Stomach (tissue), 9 donors: Measurements from ENCODE around the gene IFT172. TPM values are rescaled to one million over a fixed set of nuclear protein-coding genes. Genes with fewer than 3 reads are reported as not detected.
A peak's percentile ranks its signal among the peaks of the same experiment; 100 is the strongest.

Experiments
- DNase-seq, 2 donors: peaks; one replicate each; pipeline versions ENCODE4 v3.0.0 to v3.0.0-alpha.2; 2013 to 2019
- H3K27ac ChIP-seq, 5 donors: fragments of 200-600 bp in 4 of 5; sonication (generic) in 4 of 5; one replicate each; pipeline ENCODE4 v1.5.1; 2013 to 2019; ENCODE audit warnings: mild to moderate bottlenecking in 1 of 5, moderate library complexity in 1 of 5
- H3K27me3 ChIP-seq, 3 donors: fragments of 200-600 bp; sonication (generic); one replicate each; pipeline ENCODE4 v1.5.1; 2017 to 2019; ENCODE audit warnings: mixed run types in 1 of 3
- H3K36me3 ChIP-seq, 4 donors: fragments of 200-600 bp; sonication (generic); 1 replicate in 3 of 4; 2 replicates in 1 of 4; pipeline ENCODE4 v1.5.1; 2016 to 2019
- H3K4me1 ChIP-seq, 4 donors: fragments of 200-600 bp; sonication (generic); one replicate each; pipeline ENCODE4 v1.5.1; 2016 to 2019
- H3K4me3 ChIP-seq, 4 donors: fragments of 200-600 bp; sonication (generic) in 3 of 4; one replicate each; pipeline ENCODE4 v1.5.1; 2016 to 2019; ENCODE audit warnings: mild to moderate bottlenecking in 1 of 4
- H3K9me3 ChIP-seq, 4 donors: fragments of 200-600 bp; sonication (generic); one replicate each; pipeline ENCODE4 v1.5.1; 2016 to 2019
- CTCF ChIP-seq, 7 experiments: fragments of 450-650 bp in 4 of 7; fragments of 200-600 bp in 3 of 7; sonication (generic) in 3 of 7; IDR thresholded peaks; one replicate each; pipeline ENCODE4 v1.5.1; 2016 to 2019; ENCODE audit warnings: antibody characterized with exemption in 7 of 7, control low read depth in 2 of 7, mild to moderate bottlenecking in 1 of 7
- EP300 ChIP-seq: sonication (generic); formaldehyde crosslinking; IDR thresholded peaks from one replicate; pipeline ENCODE4 v1.6.1; 2017; ENCODE audit warnings: antibody characterized with exemption
- POLR2A ChIP-seq, 4 donors: fragments of 450-650 bp; IDR thresholded peaks; one replicate each; pipeline ENCODE4 v1.6.1; 2016; ENCODE audit warnings: antibody characterized with exemption in 4 of 4, control low read depth in 2 of 4, mild to moderate bottlenecking in 1 of 4, moderate library complexity in 1 of 4
- POLR2AphosphoS5 ChIP-seq, 3 donors: sonication (generic); formaldehyde crosslinking; IDR thresholded peaks; one replicate each; pipeline ENCODE4 v1.6.1; 2016; ENCODE audit warnings: antibody characterized with exemption in 3 of 3
- WGBS, 5 donors: extraction: QIAGEN DNeasy Blood & Tissue Kit in 3 of 5; methylation state at CpG; one replicate each; pipeline versions ENCODE4 v1.1.5 to v1.1.7; 2013 to 2018; 5-methylcytosine and 5-hydroxymethylcytosine counted together
- intact Hi-C: fragments of 100-400 bp; cut with DNase I; formaldehyde crosslinking; loops from one replicate; pipeline ENCODE4 v1.15.1; 2023; ENCODE audit warnings: low total_unique reads
- polyA plus RNA-seq, 3 donors: library from polyadenylated mRNA; stranded (reverse); fragments of 200-250 nt; gene quantifications; one replicate each; pipeline ENCODE4 v1.2.3, GENCODE V29; 2013
- total RNA-seq, 5 donors: library from RNA; depleted of rRNA; stranded (reverse); fragments of >200 nt; gene quantifications; one replicate each; pipeline versions ENCODE4 v1.1.0 to v1.2.3, GENCODE V29; 2014 to 2016
- donor health status: healthy with polysubstance abuse.
- donor health status: Bipolar disorder and iron deficiency.
- donor health status: healthy.

The IFT172 gene
- total and polyA plus RNA-seq, 8 donors = 7.4 to 88.1 (median 37.2) TPM

- no peak for TF ChIP-seq POLR2AphosphoS5 (IDR thresholded peaks at IDR 0.05)
- TF ChIP-seq POLR2A (IDR thresholded peaks at IDR 0.05) = no peak
- no peak for TF ChIP-seq CTCF (IDR thresholded peaks at IDR 0.05)
- TF ChIP-seq EP300 = no peak
- peaks cover 0 to 6% (median 3%) of the 10 kb centered on the region in 3 donors for H3K27me3 ChIP-seq
- peak in 1 of 2 donors; percentile 75 for DNase-seq
- H3K4me3 ChIP-seq = no peak overlapping the region
- no peak overlapping the region for H3K27ac ChIP-seq
- H3K36me3 ChIP-seq = no peaks in the 10 kb centered on the region
- H3K4me1 ChIP-seq = peaks cover 0 to 12% (median 9%) of the 10 kb centered on the region in 4 donors
- H3K9me3 ChIP-seq = no peaks in the 10 kb centered on the region
- intact Hi-C loops = no loop called here
Measured at GRCh38 chr2:27501042-27501441, 11.5 kb upstream of the IFT172 start.

- no peak for TF ChIP-seq EP300
- no peak for TF ChIP-seq POLR2A (IDR thresholded peaks at IDR 0.05)
- TF ChIP-seq POLR2AphosphoS5 (IDR thresholded peaks at IDR 0.05) = no peak
- no peak for TF ChIP-seq CTCF (IDR thresholded peaks at IDR 0.05)
- intact Hi-C loops = no loop called here
- WGBS, 5 donors = 81 to 94% (median 88%) methylated on average over 3 of the region's 3 CpGs
Measured at GRCh38 chr2:27498975-27499374, 9.4 kb upstream of the IFT172 start.

GRCh38 chr2:27497288-27497627 lies 7.7 kb upstream of the IFT172 start:
- no peaks in the 10 kb centered on the region for H3K9me3 ChIP-seq
- no peak for DNase-seq
- peak overlapping the region; percentile 26 to 79 (median 72) for H3K27ac ChIP-seq
- intact Hi-C loops = no loop called here
- H3K36me3 ChIP-seq = peaks cover 0 to 2% (median 0%) of the 10 kb centered on the region in 4 donors
- TF ChIP-seq CTCF (IDR thresholded peaks at IDR 0.05) (no peak), POLR2AphosphoS5 (IDR thresholded peaks at IDR 0.05) (no peak), EP300 (no peak), POLR2A (IDR thresholded peaks at IDR 0.05) (no peak)
- peak overlapping the region in 3 of 4 donors; percentile 8 to 32 (median 20) for H3K4me3 ChIP-seq
- 58 to 77% (median 67%) methylated on average over 4 of the region's 4 CpGs for WGBS, 5 donors
- H3K27me3 ChIP-seq = peaks cover 0 to 23% (median 3%) of the 10 kb centered on the region in 3 donors
- peaks cover 0 to 27% (median 25%) of the 10 kb centered on the region in 4 donors for H3K4me1 ChIP-seq

More at GRCh38 chr2:27498975-27499374, 9.4 kb upstream of the IFT172 start:
- peaks cover 0 to 27% (median 23%) of the 10 kb centered on the region in 4 donors for H3K4me1 ChIP-seq
- no peaks in the 10 kb centered on the region for H3K36me3 ChIP-seq
- H3K27ac ChIP-seq = no peak overlapping the region
- no peaks in the 10 kb centered on the region for H3K9me3 ChIP-seq
- no peak for DNase-seq
- H3K4me3 ChIP-seq = no peak overlapping the region
- H3K27me3 ChIP-seq = peaks cover 0 to 20% (median 3%) of the 10 kb centered on the region in 3 donors

- intact Hi-C loops = no loop called here
- peak within 1 kb of the TSS in 3 of 4 donors; percentile 8 to 32 (median 20) for H3K4me3 ChIP-seq
- 27 to 46% (median 42%) methylated on average over 10 to 12 of the region's 12 CpGs for WGBS, 5 donors
Measured at GRCh38 chr2:27496357-27497287, 7.1 kb upstream of the IFT172 start, which contains the start of gene GCKR. Gene GCKR, plus strand, starts transcription at chr2:27496839. Its CDS starts 66 bp downstream, at chr2:27496905.

More at GRCh38 chr2:27496357-27497287, 7.1 kb upstream of the IFT172 start, which contains the start of gene GCKR:
- peak within 1 kb of the TSS; percentile 26 to 79 (median 72) for H3K27ac ChIP-seq
- no peaks in the 10 kb centered on the region for H3K9me3 ChIP-seq
- DNase-seq = peak; percentile 70 to 79
- peaks cover 0 to 27% (median 25%) of the 10 kb centered on the region in 4 donors for H3K4me1 ChIP-seq
- TF ChIP-seq POLR2AphosphoS5 (IDR thresholded peaks at IDR 0.05) = peak in 2 of 3 donors; percentile 65 to 71
- TF ChIP-seq POLR2A (IDR thresholded peaks at IDR 0.05) = no peak
- peaks cover 0 to 23% (median 3%) of the 10 kb centered on the region in 3 donors for H3K27me3 ChIP-seq
- H3K36me3 ChIP-seq = peaks cover 0 to 7% (median 0%) of the 10 kb centered on the region in 4 donors
